ENCODE data around the gene IMMP2L. TPM values are rescaled to one million over a fixed set of nuclear protein-coding genes. Genes with fewer than 3 reads are reported as not detected.

IMMP2L gene
- total and polyA plus RNA-seq, 2 of the 8 experiments (the other 6 are each of a cell fraction or from before 2014, with no cell fraction given): 2.3 to 10.1 TPM

GRCh38 chr7:111198255-111198654 is 364.0 kb downstream of the IMMP2L start:
- H2AFZ ChIP-seq (ENCODE audit: low read length): no peak overlapping the region
- POLR2A ChIA-PET (ENCODE audit: partially characterized antibody): no interaction called here
- TF ChIP-seq NANOG (IDR thresholded peaks at IDR 0.05; ENCODE audit: insufficient read depth, low read depth, low read length, poor library complexity, severe bottlenecking): no peak
- TF ChIP-seq BACH1 (IDR thresholded peaks at IDR 0.05; ENCODE audit: low read length): no peak
- no peak for TF ChIP-seq TBP (IDR thresholded peaks at IDR 0.05; ENCODE audit: low read depth, low read length)
- no peak for TF ChIP-seq SIN3A (conservative IDR thresholded peaks at IDR 0.05 in 1 of 2, IDR thresholded peaks at IDR 0.05 in 1 of 2; ENCODE audit: low read depth in 1 of 2, low read length in 2 of 2)
- no peak for TF ChIP-seq HDAC2 (IDR thresholded peaks at IDR 0.05; ENCODE audit: borderline replicate concordance in 1 of 2, low read depth in 2 of 2, low read length in 2 of 2)
- TF ChIP-seq SAP30 (IDR thresholded peaks at IDR 0.05; ENCODE audit: insufficient read depth, insufficient replicate concordance, low read length): no peak
- TF ChIP-seq CTBP2 (IDR thresholded peaks at IDR 0.05; ENCODE audit: borderline replicate concordance, insufficient read depth, insufficient read length, low read length): no peak
- no peak for TF ChIP-seq BCL11A (IDR thresholded peaks at IDR 0.05; ENCODE audit: low read depth in 2 of 2, low read length in 2 of 2)
- no peak for TF ChIP-seq MAX (IDR thresholded peaks at IDR 0.05)
- TF ChIP-seq ASH2L (IDR thresholded peaks at IDR 0.05; ENCODE audit: low read length): no peak
- TF ChIP-seq CBX8 (IDR thresholded peaks at IDR 0.05; ENCODE audit: borderline replicate concordance, low read depth, low read length): no peak
- TF ChIP-seq SRF (IDR thresholded peaks at IDR 0.05; ENCODE audit: low read depth, low read length): no peak
- TF ChIP-seq, protein P1, sequence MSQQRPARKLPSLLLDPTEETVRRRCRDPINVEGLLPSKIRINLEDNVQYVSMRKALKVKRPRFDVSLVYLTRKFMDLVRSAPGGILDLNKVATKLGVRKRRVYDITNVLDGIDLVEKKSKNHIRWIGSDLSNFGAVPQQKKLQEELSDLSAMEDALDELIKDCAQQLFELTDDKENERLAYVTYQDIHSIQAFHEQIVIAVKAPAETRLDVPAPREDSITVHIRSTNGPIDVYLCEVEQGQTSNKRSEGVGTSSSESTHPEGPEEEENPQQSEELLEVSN (IDR thresholded peaks at IDR 0.05): no peak

More at GRCh38 chr7:111198255-111198654, 364.0 kb downstream of the IMMP2L start:
- no peaks in the 10 kb centered on the region for H3K36me3 ChIP-seq (ENCODE audit: control insufficient read depth in 2 of 4, insufficient read depth in 4 of 4, low read length in 3 of 4)
- no peak overlapping the region for H2BK5ac ChIP-seq (ENCODE audit: low read depth, low read length)
- DNase-seq (ENCODE audit: low read depth in 1 of 2, low spot score in 2 of 2) (no peak), FAIRE-seq (no peak)
- H3K14ac ChIP-seq (ENCODE audit: insufficient read length): no peak overlapping the region
- H3K4me1 ChIP-seq (replicated peaks in 1 of 4; ENCODE audit: control insufficient read depth in 3 of 4, insufficient read depth in 4 of 4, low read length in 3 of 4): no peaks in the 10 kb centered on the region
- no peaks in the 10 kb centered on the region for H3K9me3 ChIP-seq (ENCODE audit: insufficient read depth in 2 of 2, low read depth in 1 of 2, low read length in 1 of 2)
- CTCF ChIA-PET (ENCODE audit: partially characterized antibody): interaction anchor here (0.6 kb wide), 1 partner anchor 59 kb away, joined by 3 read pairs; no protein-coding TSS in a partner anchor
- H2BK12ac ChIP-seq (ENCODE audit: low read depth, low read length): no peak overlapping the region
- WGBS, 2 experiments (ENCODE audit: extremely low coverage in 1 of 2, insufficient coverage in 1 of 2, insufficient read length in 1 of 2, insufficient replicate concordance in 2 of 2, low coverage in 1 of 2, low lambda C conversion rate in 2 of 2, missing lambda C conversion rate in 1 of 2): 97% methylated on average over 4 of the region's 4 CpGs; no CpG with 5 or more reads in 1 of the 2 experiments
- H3K79me1 ChIP-seq (ENCODE audit: low read depth, low read length): no peaks in the 10 kb centered on the region
- H3K23me2 ChIP-seq (ENCODE audit: low read depth, low read length): no peaks in the 10 kb centered on the region
- H3K4me2 ChIP-seq (ENCODE audit: insufficient read depth in 1 of 2, low read depth in 2 of 2, low read length in 2 of 2): no peak overlapping the region
- no peak overlapping the region for H3K18ac ChIP-seq (ENCODE audit: extremely low read depth, low read length)
- no peak overlapping the region for H3K9ac ChIP-seq (replicated peaks in 1 of 4; ENCODE audit: extremely low read depth in 1 of 4, low read depth in 3 of 4, low read length in 3 of 4)
- no peak overlapping the region for H3K4ac ChIP-seq (replicated peaks; ENCODE audit: insufficient read length, low read depth, low read length)
- H3K23ac ChIP-seq (ENCODE audit: insufficient read length): no peak overlapping the region
- H2AK5ac ChIP-seq (ENCODE audit: low read depth, low read length): no peak overlapping the region
- no peak overlapping the region for H4K5ac ChIP-seq (ENCODE audit: insufficient read length, low read depth, low read length)
- no peak overlapping the region for H2BK15ac ChIP-seq (ENCODE audit: low read length)
- H2BK20ac ChIP-seq (ENCODE audit: low read length): no peak overlapping the region
- no peak overlapping the region for H3K4me3 ChIP-seq (ENCODE audit: extremely low read depth in 1 of 4, insufficient read depth in 2 of 4, low read depth in 3 of 4, low read length in 4 of 4)
- no peaks in the 10 kb centered on the region for H4K20me1 ChIP-seq (replicated peaks in 1 of 2; ENCODE audit: control insufficient read depth in 1 of 2, insufficient read depth in 2 of 2, low read length in 2 of 2)
- no peaks in the 10 kb centered on the region for H3K27me3 ChIP-seq (replicated peaks in 1 of 4; ENCODE audit: control insufficient read depth in 3 of 4, extremely low read depth in 1 of 4, insufficient read depth in 3 of 4, low read length in 3 of 4)
- no peak overlapping the region for H3K27ac ChIP-seq (ENCODE audit: low read depth, low read length)
- H4K91ac ChIP-seq (replicated peaks; ENCODE audit: insufficient read length, low read length): no peak overlapping the region
- H2BK120ac ChIP-seq (replicated peaks; ENCODE audit: low read depth, low read length): no peak overlapping the region
- no peak overlapping the region for H3K56ac ChIP-seq (replicated peaks; ENCODE audit: insufficient read length, low read depth, low read length)
- no peaks in the 10 kb centered on the region for H3K79me2 ChIP-seq (ENCODE audit: control insufficient read depth in 1 of 2, insufficient read depth in 2 of 2, low read length in 2 of 2)
- H4K8ac ChIP-seq (ENCODE audit: extremely low read depth, insufficient read depth, low read length): no peak overlapping the region

Data from H1 (cell line).